HL-60 (cell line): Measurements from ENCODE around the gene SPATA6L.

Experiments
- DNase-seq, 2 experiments: peaks; one replicate each; pipeline ENCODE4 v3.0.0-alpha.2; 2010 to 2020; ENCODE audit warnings: low read depth in 1 of 2, low spot score in 1 of 2
- H3K27ac ChIP-seq: fragments of 250-450 bp; sonication (Bioruptor Pico); replicated peaks from 2 replicates; pipeline ENCODE4 v1.5.1; 2020; ENCODE audit warnings: mild to moderate bottlenecking, moderate library complexity
- H3K27me3 ChIP-seq: fragments of 250-450 bp; sonication (Bioruptor Pico); 2 replicates; pipeline ENCODE4 v1.5.1; 2021; ENCODE audit warnings: mild to moderate bottlenecking, moderate library complexity; ENCODE audit not compliant: insufficient read depth, poor library complexity, severe bottlenecking
- H3K4me3 ChIP-seq: replicated peaks from 2 replicates; pipeline ENCODE4 v1.5.1; 2011; ENCODE audit warnings: mild to moderate bottlenecking, control low read depth, low read length; ENCODE audit not compliant: insufficient read depth
- GABPA ChIP-seq: IDR thresholded peaks from 2 replicates; pipeline ENCODE4 v1.6.1; 2012; ENCODE audit warnings: low read depth
- POLR2AphosphoS5 ChIP-seq: IDR thresholded peaks from 2 replicates; pipeline ENCODE4 v1.6.1; 2012; ENCODE audit warnings: low read depth
- SPI1 ChIP-seq: IDR thresholded peaks from 2 replicates; pipeline ENCODE4 v1.6.1; 2012; ENCODE audit warnings: low read depth, mild to moderate bottlenecking, borderline replicate concordance
- TF ChIP-seq, protein P1 (sequence below): IDR thresholded peaks from one replicate; pipeline ENCODE4 v1.5.1; 2011; ENCODE audit warnings: low read length, control low read depth, inconsistent platforms; ENCODE audit not compliant: insufficient read depth
- TF ChIP-seq, protein P2 (sequence below): IDR thresholded peaks from 2 replicates; pipeline ENCODE4 v1.6.1; 2012; ENCODE audit warnings: low read depth; ENCODE audit not compliant: insufficient replicate concordance

The SPATA6L gene

DNA sequence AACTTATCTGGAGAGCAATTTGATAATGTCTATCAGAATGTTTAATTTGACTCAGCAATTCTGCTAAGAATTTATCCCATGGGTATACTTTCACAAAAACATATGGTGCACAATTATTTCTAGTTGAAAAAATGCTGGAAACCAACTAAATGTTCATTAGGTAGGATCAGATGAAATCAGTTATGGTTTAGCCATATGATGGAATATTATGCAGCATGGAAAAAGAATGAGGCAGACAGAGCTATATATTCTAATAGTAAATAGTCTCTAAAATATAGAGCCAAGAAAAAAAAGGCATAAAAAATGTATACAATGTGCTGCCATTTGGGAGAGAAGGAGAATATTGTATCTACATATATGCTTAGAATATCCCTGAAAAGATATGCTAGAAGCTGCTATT is 3.6 kb upstream of the SPATA6L start:
- no peak overlapping the region for H3K27ac ChIP-seq
- no peaks in the 10 kb centered on the region for H3K27me3 ChIP-seq
- no peak for TF ChIP-seq SPI1
- TF ChIP-seq, protein P1, sequence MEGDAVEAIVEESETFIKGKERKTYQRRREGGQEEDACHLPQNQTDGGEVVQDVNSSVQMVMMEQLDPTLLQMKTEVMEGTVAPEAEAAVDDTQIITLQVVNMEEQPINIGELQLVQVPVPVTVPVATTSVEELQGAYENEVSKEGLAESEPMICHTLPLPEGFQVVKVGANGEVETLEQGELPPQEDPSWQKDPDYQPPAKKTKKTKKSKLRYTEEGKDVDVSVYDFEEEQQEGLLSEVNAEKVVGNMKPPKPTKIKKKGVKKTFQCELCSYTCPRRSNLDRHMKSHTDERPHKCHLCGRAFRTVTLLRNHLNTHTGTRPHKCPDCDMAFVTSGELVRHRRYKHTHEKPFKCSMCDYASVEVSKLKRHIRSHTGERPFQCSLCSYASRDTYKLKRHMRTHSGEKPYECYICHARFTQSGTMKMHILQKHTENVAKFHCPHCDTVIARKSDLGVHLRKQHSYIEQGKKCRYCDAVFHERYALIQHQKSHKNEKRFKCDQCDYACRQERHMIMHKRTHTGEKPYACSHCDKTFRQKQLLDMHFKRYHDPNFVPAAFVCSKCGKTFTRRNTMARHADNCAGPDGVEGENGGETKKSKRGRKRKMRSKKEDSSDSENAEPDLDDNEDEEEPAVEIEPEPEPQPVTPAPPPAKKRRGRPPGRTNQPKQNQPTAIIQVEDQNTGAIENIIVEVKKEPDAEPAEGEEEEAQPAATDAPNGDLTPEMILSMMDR = no peak
- no peak for TF ChIP-seq GABPA
- no peak for DNase-seq
- H3K4me3 ChIP-seq = no peak overlapping the region

DNA sequence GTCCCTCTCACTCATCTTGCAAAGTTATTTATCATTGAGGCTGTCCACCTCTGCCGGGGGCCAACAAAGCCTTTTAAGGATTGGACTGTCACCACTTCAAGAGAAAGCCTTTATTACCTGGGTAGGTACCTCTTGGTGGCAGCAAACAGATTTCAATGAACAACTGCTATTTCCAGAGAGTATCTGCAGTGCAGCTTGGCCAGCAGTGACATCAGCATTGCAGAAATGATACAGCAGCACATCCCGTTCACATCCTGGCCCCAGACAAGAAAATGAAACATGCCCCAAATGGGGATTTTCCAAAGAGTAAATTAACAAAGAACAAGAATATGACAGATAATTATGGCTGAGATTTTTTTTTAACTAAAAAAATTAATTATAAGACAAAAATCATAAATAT is 2.3 kb upstream of the SPATA6L start:
- Histone ChIP-seq H3K27me3 (no peaks in the 10 kb centered on the region), H3K4me3 (no peak overlapping the region), H3K27ac (no peak overlapping the region)
- no peak for DNase-seq
- TF ChIP-seq POLR2AphosphoS5 (no peak), GABPA (no peak), SPI1 (no peak)
- TF ChIP-seq, protein P2, sequence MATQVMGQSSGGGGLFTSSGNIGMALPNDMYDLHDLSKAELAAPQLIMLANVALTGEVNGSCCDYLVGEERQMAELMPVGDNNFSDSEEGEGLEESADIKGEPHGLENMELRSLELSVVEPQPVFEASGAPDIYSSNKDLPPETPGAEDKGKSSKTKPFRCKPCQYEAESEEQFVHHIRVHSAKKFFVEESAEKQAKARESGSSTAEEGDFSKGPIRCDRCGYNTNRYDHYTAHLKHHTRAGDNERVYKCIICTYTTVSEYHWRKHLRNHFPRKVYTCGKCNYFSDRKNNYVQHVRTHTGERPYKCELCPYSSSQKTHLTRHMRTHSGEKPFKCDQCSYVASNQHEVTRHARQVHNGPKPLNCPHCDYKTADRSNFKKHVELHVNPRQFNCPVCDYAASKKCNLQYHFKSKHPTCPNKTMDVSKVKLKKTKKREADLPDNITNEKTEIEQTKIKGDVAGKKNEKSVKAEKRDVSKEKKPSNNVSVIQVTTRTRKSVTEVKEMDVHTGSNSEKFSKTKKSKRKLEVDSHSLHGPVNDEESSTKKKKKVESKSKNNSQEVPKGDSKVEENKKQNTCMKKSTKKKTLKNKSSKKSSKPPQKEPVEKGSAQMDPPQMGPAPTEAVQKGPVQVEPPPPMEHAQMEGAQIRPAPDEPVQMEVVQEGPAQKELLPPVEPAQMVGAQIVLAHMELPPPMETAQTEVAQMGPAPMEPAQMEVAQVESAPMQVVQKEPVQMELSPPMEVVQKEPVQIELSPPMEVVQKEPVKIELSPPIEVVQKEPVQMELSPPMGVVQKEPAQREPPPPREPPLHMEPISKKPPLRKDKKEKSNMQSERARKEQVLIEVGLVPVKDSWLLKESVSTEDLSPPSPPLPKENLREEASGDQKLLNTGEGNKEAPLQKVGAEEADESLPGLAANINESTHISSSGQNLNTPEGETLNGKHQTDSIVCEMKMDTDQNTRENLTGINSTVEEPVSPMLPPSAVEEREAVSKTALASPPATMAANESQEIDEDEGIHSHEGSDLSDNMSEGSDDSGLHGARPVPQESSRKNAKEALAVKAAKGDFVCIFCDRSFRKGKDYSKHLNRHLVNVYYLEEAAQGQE = no peak
- TF ChIP-seq, protein P1 = no peak

DNA sequence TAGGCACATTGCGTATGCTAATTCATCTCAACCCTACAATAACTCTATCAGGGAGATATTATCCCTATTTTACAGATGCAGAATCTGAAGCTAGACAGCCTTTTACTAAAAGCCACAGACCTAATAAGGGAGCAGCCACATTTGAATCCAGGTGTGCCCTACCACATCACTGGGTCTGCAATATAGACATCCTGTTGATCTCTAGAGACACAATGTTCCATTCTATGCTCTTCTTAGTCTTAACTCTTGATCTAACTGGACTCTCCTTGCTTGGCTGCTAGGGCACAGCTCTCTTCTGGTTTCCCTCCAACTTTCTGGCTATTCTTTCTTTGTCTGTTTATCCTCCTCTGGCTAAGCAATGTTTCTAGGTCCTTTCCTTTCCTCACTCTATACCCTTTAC is 1.4 kb upstream of the SPATA6L start:
- no peak for DNase-seq
- Histone ChIP-seq H3K27ac (no peak overlapping the region), H3K27me3 (no peaks in the 10 kb centered on the region), H3K4me3 (no peak overlapping the region)
- TF ChIP-seq SPI1 = no peak
- TF ChIP-seq, protein P1 = no peak
- TF ChIP-seq GABPA = no peak
- no peak for TF ChIP-seq POLR2AphosphoS5
- TF ChIP-seq, protein P2 = no peak

DNA sequence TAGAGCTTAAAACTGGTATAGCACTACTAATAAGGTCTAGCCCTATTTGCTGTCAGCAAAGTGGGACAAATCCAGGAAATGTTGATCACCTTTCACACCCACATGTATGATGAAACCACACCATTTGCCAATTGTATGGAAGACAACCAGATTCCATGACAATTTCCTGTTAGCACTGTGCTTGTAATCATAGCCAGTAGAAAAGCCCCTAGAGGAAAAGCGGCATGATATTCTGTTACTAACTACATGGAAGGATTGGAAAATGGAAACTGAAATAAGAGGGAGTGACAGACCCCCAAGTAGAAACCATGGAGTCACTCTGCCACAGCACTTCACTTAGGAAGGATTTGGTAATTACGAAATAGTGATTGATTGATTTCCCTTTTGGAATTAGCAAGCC is 923 bp downstream of the SPATA6L start:
- TF ChIP-seq, protein P1 = no peak
- no peak for TF ChIP-seq SPI1
- TF ChIP-seq GABPA = no peak
- TF ChIP-seq, protein P2 = no peak
- no peak for TF ChIP-seq POLR2AphosphoS5
- Histone ChIP-seq H3K27me3 (no peaks in the 10 kb centered on the region), H3K27ac (no peak overlapping the region), H3K4me3 (no peak overlapping the region)
- no peak for DNase-seq
